Activated CD4-positive, alpha-beta T cell treated with anti-CD3 and anti-CD28 coated beads for 1 hour (primary cell): ENCODE data around the gene WDR35.

ENCODE experiments used
- DNase-seq: peaks from one replicate; pipeline ENCODE4 v3.0.0-alpha.2; 2020

The WDR35 gene

DNA sequence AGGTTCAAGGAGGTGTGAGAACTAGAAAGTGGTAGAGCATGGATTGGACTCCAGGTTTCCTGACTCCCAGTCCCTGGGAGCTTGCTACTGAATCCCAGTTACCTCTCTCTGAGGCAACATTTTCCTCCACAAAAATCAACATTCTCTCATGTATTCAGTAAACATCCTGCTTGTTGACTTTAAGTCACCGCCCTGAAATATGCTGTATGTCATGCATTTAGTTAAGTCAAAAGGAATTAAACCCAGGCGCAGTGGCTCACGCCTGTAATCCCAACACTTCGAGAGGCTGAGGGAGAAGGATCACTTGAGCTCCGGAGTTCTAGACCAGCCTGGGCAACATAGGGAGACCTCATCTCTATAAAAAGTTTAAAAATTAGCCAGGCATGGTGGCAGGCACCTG is 18.8 kb upstream of the WDR35 start:
- DNase-seq = no peak

- DNase-seq = no peak
Observed at GRCh38 chr2:20005891-20006470, 16.1 kb upstream of the WDR35 start.

DNA sequence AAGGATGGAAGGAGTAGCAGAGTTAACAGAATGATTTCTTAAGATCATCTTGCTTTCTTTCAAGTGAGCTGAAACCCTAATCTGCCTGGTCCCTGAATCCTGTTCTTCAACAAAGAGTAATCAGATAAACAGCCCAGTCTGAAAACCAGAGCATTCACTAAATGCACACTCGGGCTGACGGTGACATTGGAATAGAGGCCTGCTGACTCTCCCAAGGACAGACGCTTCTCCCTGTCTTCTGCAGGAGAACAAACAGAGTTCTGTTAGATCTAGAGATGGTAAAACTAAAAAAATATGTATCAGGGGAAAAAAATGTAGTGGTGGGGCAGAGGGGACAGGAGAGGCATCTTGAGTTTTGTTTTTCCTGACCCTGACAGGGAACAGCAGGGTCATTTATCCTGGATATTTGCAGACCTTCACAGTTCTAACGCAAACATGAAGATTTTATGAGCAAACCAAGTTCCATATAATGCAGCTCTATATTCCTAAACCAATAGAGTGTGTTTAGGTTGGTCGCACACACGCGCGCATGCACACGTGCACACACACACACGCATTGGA is 15.2 kb upstream of the WDR35 start:
- no peak for DNase-seq

GRCh38 chr2:20001361-20001863 is 11.5 kb upstream of the WDR35 start:
- DNase-seq = no peak

- DNase-seq = no peak
Observed at GRCh38 chr2:19993731-19994130, 3.8 kb upstream of the WDR35 start.

DNA sequence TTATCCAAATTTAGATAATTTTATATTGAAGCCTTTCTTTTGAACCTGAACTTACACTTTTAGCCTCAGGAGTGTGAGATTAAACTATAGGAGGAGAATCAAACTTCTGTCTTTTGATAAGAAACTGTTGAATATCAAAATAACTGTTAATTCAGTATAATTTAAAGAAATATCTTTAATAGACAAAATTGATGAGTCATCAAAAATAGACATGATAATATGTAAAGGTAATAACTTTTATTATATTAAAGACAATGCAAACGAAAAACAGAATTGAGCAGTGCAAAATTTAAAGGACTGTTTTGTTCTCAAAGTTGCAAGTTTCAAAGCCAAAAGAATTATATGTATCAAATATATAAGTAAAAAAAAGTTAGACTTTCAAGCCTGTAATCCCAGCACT is 2.0 kb upstream of the WDR35 start:
- no peak for DNase-seq

- DNase-seq = no peak
Observed at GRCh38 chr2:19990416-19990728, 467 bp upstream of the WDR35 start.

- no peak for DNase-seq
Observed at GRCh38 chr2:19989342-19989666, 601 bp downstream of the WDR35 start.

DNA sequence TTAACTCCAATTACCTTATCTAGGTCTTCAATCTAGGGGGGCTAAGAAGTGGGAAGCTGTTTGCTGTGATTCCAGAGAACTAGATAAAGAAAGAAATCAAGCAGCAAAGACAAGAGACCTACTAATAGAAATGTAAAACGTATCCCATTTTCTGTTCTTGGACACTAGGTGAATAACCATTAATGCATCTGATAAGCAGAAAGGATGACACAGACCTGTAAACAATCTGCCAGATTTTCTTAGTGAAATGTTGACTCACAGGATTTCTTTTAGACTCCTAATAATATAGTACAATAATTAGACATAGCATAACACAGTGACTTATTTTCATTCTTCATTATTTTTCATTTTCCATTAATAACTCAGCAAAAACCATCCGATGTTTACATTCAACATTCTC is 1.3 kb downstream of the WDR35 start:
- no peak for DNase-seq

GRCh38 chr2:19987936-19988335 is 2.0 kb downstream of the WDR35 start:
- DNase-seq = no peak

DNA sequence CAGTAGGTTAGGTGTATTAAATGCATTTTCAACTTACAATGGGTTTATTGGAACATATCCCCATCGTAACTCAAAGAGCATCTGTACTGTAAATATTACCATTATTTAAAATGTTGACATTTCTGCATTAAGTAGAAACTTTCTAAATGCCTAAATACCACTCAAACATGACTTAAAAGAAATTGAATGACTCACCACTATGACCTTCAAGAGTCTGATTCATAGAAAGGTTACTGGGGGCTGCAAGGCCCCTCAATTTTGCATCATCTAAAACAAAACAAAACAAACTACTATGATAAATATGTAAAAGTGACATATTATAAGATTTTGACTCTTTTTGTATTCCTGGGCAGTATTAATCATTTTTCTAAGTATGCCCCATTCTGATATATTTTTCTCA is 7.6 kb downstream of the WDR35 start:
- DNase-seq = no peak

DNA sequence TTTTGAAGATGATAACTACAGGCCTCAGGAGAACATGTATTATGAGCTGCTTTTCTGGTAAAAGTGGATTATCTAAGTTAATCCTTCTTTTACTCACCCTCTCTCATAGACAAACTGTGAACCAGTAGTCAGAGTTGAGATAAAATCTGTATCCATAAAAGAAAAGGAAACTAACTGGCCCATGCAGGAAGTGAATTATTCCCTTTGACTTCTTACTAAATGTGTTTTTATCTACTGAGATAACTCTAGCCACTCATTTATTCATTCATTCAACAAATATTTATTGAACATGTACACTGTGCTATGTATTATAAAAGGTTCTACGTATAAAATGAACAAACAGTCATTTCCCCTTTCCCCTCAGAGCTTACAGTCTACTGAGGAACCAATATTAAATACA is 10.0 kb downstream of the WDR35 start:
- no peak for DNase-seq

GRCh38 chr2:19973466-19973865 is 16.4 kb downstream of the WDR35 start:
- DNase-seq = no peak

DNA sequence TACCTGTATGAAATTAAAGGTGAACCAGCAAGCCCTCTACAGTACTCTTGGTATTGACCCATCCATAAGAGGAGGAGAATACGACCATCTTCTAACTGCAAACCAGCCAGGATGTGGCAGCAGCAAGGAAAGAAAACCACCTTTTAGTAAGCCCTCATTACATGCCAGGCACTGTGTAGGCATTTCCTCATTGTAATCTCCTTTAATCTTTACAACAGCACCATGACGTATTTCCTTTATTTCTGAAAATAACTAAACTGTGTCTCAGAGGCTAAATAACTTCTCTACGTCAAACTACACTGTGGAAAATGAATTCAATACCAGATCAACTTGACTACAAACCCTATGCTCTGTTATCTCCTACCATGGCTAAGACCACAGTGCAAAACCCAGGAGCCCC is 18.2 kb downstream of the WDR35 start:
- no peak for DNase-seq

DNA sequence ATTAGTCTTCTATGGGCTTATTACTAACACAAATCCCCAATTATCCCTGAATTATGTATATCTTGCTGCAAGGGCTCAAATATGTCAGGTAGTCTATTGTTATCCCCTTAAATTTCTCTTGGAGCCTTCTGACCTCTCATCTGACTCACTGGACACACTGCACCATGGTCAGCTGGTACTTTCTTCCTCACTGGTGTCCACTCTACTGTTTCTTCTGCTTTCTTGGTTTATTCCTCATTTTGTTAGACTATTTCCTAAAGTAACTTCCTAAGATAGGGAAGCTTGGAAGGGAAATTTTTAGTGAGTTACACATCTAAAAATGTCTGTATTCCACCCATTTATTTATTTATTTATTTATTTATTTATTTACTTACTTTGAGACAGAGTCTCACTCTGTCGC is 26.5 kb downstream of the WDR35 start:
- DNase-seq = no peak

DNA sequence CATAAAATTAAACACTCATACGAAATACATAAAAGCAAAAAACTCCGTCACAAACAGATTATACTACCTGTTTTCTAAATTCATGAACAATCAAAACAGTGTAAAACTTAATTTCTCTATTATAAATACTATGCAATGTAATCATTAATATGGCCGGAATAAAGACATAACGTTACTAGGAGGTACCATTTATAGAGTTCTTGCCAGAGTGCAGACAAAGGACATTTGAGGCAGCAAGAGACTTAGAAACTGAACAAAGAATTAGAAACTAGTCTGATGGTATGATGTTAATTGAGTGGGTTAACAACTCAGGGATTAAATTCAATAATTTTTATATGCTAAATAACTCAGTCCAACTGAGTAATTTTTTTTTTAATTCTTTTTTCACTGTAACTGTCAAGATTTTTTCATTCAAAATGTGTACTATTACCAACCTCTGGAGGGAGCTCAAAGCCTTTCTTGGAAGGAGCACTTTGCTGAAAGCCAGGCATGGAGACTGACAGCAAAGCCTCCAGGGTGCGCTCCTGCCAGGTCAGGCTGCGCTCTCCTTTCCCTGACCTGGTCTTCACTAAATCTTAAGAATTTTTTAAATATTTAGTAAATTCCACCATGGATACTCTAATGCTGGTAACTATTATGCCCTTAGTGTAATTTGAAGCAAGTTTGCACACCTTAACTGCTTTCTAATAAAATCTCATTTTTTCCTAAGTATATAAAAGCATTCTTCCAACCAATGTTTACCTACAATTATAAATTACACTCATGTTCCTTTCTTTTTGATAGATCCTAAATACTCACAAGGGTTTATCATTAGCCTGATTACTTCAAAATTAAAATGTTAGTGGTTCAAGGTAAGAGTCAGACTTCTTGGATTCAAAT is 34.1 kb downstream of the WDR35 start:
- DNase-seq = peak; percentile 17

DNA sequence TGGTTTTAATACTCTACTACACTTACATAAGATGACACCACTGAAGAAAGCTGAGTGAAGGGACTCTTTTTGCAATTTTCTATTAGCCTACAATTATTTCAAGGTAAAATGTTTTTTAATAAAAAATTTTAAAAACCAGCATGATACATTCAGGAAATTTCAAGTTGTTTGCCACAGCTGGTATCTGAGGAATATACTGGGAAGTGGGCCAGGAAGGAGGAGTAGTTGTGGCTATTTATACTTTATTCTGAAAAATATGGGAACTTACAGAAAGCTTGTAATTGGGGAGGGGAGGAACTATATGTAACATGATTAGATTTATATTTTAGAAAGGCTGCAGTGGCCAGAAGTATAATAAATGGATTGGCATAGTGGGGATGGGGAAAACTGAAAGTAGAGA is 40.8 kb downstream of the WDR35 start:
- no peak for DNase-seq

GRCh38 chr2:19947184-19947940 is 42.5 kb downstream of the WDR35 start:
- no peak for DNase-seq

DNA sequence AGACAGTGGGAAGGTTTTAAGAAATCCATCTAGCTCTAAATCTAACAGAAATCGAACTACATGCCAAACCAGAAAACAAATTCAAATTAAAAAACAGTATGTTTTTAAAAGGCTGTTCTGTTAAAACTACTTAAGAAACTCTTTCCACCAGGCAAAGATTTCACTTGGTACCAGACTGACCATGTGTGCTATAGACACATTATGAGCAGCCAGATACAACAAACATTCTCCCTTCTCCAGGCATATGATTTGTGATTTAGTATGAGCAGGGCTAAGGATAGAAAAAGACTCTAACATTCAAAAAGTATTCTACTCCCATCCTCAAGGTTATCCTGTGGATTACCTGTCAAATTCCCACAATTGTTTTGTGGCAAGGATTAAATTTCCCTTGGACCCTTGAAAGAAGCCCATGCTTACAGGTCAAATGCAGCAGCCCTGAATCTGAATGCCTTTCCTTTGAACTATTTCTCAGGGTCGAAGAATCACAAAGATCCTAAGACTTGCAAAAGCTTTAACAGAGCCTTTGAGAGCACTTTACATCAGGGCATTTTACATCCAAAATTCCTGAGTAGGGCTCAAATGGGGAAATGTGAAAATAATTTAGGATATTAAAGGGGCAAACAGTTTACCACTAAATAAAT is 45.6 kb downstream of the WDR35 start:
- no peak for DNase-seq

DNA sequence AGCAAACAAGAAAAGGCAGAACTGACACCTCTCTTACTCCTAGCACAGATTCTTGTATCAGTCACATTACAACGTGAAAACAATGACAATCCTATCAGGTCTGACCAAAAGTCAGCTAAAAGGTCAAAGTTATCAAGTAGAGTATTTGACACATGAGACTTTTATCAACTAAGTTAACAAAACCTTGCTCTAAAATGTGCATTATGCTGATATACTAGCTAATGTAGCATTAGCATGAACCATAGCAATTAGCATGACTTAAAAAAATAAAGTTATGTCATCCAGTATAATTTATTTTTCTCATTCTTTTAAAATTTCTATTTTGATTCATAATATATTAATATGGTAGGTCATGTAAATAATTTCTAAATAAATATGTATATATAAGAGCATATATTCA is 46.7 kb downstream of the WDR35 start:
- DNase-seq = no peak

DNA sequence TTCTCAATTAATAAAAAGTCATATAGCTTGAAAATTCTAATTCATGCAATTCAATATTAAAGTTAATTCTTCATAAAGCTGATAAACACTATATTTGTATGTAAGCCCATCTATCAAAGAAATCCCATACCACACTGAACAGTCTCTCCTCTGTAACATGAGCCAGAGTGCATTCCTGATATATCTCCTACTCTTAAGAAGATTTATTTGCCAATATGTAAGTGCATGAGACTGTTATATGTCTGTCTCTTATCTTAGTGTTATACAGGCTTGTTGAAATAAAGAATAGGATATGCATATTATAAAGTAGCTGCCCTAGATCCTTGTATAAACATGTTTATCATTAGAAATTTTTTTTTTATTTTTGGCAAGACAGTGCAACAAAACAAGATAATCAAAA is 47.7 kb downstream of the WDR35 start:
- no peak for DNase-seq

- DNase-seq = no peak
Observed at GRCh38 chr2:19937004-19937403, 52.9 kb downstream of the WDR35 start.

- no peak for DNase-seq
Observed at GRCh38 chr2:19936203-19936602, 53.7 kb downstream of the WDR35 start.
